ENCODE results near the gene ABCB1.

DNA sequence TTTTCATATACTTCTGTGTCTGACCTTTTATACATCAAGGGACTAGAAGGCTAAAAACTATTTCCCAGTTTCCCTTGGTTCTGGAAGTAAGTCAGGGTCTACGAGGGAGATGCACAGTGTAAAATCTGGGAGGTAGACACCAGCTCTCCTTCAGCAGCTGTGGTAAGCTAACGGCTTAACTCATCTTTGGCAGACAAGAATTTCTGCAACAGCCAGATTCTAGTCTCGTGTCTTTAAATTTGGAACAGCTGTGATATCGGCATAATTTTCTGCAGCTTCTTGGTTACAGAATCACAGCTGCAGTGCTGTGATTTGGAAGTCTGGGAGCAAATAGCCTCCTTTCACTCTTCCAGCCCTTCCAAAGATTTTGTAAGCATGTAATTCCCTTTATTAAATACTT is 87.8 kb downstream of the ABCB1 start:
- TF ChIP-seq CTCF (IDR thresholded peaks at IDR 0.05), result no peak
- TF ChIP-seq POLR2A (IDR thresholded peaks at IDR 0.05), result no peak

All from adrenal gland (tissue), 5 donors.